GM18858 (cell line): ENCODE data around the gene CTF1.
A peak's percentile ranks its signal among the peaks of the same experiment; 100 is the strongest.

ENCODE experiments used
- ATAC-seq: cut with Tn5 transposase; IDR thresholded peaks from one replicate; pipeline ENCODE4 v1.9.1; 2021; ENCODE audit not compliant: unreplicated experiment

CTF1 gene

DNA sequence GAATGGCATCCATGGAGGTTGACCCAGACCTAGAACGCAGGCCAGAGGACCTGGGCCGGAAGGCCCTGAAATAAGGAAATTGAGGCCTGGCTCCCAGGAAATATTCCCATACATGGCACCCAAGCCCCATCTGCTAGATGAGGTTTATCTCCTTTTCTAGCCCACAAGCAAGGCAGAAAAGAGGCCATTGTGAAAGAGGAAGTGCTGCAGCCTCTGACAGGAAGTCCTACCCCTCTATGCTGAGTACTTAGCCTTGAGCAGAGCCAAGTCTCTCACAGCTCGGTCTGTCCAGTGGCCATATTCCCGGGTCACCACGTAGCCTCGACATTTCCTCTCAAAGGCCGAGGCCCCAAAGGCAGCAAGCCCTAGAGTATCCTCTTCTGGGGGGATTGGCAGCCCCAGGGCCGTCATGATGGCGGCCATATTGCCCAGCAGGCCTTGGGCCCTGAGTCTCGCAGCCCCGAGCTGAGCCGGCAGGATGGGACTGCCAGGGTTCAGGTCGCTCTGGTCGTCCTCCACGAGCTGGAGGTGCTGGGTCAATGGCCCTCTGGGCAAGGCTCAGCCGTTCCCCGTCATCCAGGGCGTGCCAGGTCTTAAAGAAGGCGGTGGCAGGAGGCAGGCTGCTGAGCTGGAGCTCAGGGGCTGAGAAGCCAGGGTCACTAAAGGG is 7.8 kb downstream of the CTF1 start:
- ATAC-seq, result no peak

DNA sequence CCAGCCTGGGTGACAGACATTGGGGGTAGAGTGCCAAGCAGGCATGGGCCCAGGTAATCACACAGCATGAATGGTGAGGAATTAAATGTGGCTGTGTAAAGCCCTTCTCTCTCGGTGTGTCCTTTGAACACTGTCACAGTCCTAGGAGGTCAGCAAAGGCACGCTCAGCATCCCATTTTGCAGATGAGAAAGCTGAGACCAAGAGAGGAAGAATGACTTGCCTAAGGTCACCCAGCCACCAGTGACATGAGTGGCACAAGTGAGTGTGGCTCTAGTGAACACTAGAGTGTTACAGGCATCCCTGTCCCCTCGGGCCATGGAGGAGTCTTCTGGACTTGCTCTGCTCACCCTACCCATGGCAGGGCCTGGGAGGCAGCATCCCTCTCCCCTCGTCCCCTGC is 10.7 kb downstream of the CTF1 start:
- ATAC-seq, result no peak

GRCh38 chr16:30910427-30911029 is 14.1 kb downstream of the CTF1 start:
- ATAC-seq, result no peak

GRCh38 chr16:30912794-30913412 is 16.5 kb downstream of the CTF1 start:
- ATAC-seq, result no peak

GRCh38 chr16:30914830-30915229 is 18.4 kb downstream of the CTF1 start:
- no peak for ATAC-seq

DNA sequence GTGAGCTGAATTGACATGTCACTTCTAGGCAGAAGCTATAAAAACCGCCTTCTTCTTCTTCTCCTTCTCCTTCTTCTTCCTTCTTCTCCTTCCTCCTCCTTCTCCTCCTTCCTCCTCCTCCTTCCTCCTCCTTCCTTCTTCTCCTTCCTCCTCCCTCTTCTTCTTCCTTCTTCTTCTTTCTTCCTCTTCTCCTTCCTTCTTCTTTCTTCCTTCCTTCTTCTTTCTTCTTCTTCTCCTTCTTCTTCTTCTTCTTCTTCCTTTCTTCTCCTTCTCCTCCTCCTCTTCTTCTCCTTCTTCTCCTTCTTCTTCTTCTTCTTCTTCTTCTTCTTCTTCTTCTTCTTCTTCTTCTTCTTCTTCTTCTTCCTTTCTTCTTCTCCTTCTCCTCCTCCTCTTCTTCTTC is 22.2 kb downstream of the CTF1 start:
- no peak for ATAC-seq

GRCh38 chr16:30920891-30921290 is 24.5 kb downstream of the CTF1 start:
- ATAC-seq, result no peak

DNA sequence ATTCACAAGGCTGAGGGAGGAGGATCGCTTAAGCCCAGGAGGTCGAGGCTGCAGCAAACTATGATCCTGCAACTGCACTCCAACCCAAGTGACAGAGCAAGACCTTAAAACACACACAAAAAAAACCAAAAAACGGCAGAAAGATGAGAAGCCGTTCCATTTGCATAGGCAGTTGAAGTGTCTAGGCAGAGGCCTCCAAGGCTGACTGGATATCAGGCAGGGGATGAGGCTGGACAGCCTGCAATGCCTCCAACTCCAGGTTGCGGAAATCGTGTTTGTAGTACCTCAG is 25.0 kb downstream of the CTF1 start:
- no peak for ATAC-seq

GRCh38 chr16:30921748-30922419 is 25.5 kb downstream of the CTF1 start:
- ATAC-seq, result no peak

DNA sequence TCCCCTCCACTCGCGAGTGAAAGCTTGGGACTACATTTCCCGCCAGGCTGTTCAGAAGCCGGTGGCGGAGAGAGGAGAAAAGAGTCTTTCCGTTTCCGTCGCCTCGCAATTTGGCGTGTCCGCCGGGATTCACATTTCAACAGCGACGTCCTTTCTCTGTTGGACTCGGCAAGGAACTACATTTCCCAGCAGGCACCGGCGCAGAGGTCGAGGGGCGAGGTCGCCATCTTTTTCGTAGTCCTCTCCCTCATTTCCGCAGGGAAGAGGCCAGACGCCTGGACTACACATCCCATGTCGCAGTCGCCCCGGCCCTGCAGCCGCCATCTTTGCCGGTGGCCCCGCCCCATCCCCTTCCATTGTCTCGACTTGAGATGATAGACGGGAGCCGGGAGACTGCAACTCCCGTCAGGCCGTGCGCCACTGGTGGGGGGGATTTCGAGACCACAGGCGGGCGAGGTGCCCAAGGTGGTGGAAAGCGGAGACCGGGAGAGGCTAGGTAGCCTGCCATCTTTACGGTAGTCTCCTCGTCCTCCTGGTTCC is 26.1 kb downstream of the CTF1 start:
- peak; percentile 48 for ATAC-seq

DNA sequence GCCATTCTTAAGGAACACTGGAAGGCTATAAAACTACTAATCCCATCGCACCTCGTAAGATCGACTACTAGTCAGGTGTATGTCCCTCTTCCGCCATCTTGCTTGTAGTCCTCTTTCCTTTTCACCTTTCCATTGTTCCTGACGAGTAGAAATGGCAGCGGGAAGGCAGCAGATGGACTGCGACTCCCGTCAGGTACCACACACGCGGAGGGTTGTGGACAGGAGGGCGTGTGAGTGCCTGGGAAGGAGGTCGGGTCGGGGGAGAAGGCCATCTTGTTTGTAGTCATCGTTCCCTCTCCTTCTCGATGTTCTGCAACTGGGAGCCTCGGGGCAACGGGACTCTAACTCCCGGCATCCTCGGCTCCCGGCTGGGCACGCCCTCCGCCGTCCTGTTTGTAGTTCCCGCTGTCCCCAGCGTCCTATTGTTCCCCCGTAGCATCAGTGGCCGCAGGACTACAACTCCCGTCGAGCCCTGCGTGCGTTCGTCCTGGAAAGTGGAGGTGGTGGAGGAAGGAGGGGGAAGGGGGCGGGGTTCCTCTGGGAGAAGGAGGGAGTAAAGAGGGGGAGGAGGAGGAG is 26.6 kb downstream of the CTF1 start:
- peak; percentile 59 for ATAC-seq

GRCh38 chr16:30923554-30924075 is 27.2 kb downstream of the CTF1 start, which contains the start of gene FBXL19:
Gene FBXL19, plus strand, starts transcription at chr16:30923572. Its CDS starts 2,183 bp downstream, at chr16:30925755.
- no peak for ATAC-seq

GRCh38 chr16:30924076-30924912 is 27.9 kb downstream of the CTF1 start:
- no peak for ATAC-seq

- no peak for ATAC-seq
Observed at GRCh38 chr16:30924913-30925631, 28.7 kb downstream of the CTF1 start.

GRCh38 chr16:30925632-30925987 is 29.2 kb downstream of the CTF1 start:
- ATAC-seq, result no peak

- ATAC-seq, result no peak
Observed at GRCh38 chr16:30925995-30926811, 29.8 kb downstream of the CTF1 start.

- no peak for ATAC-seq
Observed at GRCh38 chr16:30926937-30927788, 30.7 kb downstream of the CTF1 start.

DNA sequence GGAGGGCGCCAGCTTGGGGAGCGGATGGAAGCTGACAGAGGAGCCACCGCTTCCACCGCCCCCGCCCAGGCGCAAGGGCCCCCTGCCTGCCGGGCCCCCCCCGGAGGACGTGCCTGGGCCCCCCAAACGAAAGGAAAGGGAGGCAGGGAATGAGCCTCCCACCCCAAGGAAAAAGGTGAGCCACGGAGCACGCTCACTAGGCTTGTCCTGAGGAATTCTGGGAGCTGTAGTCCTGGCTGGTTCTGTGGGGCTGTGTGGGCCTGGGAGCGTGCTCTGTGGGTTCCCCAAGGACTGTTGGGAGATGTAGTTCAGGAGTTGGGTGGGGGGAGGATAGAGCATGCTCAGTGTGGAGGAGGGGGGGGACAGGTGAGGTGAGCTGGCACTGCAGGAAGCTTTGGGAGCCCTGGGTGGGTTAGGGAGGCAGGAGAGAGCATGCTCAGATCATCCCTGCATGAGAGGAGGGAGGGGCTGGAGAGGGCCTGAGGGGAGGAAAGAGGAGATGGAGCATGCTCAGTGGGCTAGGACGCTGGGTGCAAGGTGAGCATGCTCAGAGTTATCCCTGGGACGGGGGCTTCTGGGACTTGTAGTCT is 31.5 kb downstream of the CTF1 start:
- no peak for ATAC-seq
